Measurements from ENCODE around the gene MB21D2.
A peak's percentile ranks its signal among the peaks of the same experiment; 100 is the strongest.

MB21D2 gene

GRCh38 chr3:192917404-192918274 lies at the start of gene MB21D2:
MB21D2 (minus strand) TSS chr3:192917856; CDS start chr3:192917840, 16 bp downstream.
- H3K9me3 ChIP-seq (ENCODE audit: control insufficient read depth, insufficient read depth, low read depth, low read length), result no peaks in the 10 kb centered on the region
- H3K36me3 ChIP-seq (ENCODE audit: control insufficient read depth in 2 of 2, insufficient read depth in 1 of 2, low read length in 2 of 2), result no peaks in the 10 kb centered on the region
- ChIA-PET CTCF (interaction anchor here (0.6 to 7.6 kb wide), 8 partner anchors 21 to 123 kb away, joined by 3 to 73 read pairs (median 3); no protein-coding TSS in a partner anchor), POLR2A (interaction anchor here (0.7 to 2.7 kb wide), 17 partner anchors 11 to 124 kb away, joined by 3 to 20 read pairs (median 5); no protein-coding TSS in a partner anchor)
- H3K27ac ChIP-seq (ENCODE audit: extremely low read depth, low read depth, low read length), result peak within 1 kb of the TSS; percentile 96
- 0 out of 2 replicates have a peak, but pooled peaks cover 4% of the 10 kb centered on the region for H3K4me1 ChIP-seq (ENCODE audit: control insufficient read depth, insufficient read depth, low read length)
- H3K4me3 ChIP-seq (ENCODE audit: low read depth, low read length), result peak within 1 kb of the TSS; percentile 84
- TF ChIP-seq ZNF792 (tag by site-specific recombination; IDR thresholded peaks at IDR 0.05) (no peak), REST (tag by site-specific recombination; IDR thresholded peaks at IDR 0.05) (peak; percentile 69; the same call in 1 of the 2 replicates), SP2 (tag by site-specific recombination; IDR thresholded peaks at IDR 0.05) (peak; percentile 74), PBX3 (CRISPR knock-in tag; IDR thresholded peaks at IDR 0.05) (no peak), HOXA7 (CRISPR knock-in tag; IDR thresholded peaks at IDR 0.05; ENCODE audit: borderline replicate concordance) (no peak), ZNF501 (tag by site-specific recombination; IDR thresholded peaks at IDR 0.05) (no peak; the same call in 1 of the 2 replicates), ZSCAN23 (tag by site-specific recombination; IDR thresholded peaks at IDR 0.05) (no peak), ZBTB26 (tag by site-specific recombination; optimal IDR thresholded peaks at IDR 0.05) (peak; percentile 85), ZNF16 (tag by site-specific recombination; IDR thresholded peaks at IDR 0.05; ENCODE audit: low read depth) (no peak), ZBTB1 (tag by site-specific recombination; IDR thresholded peaks at IDR 0.05) (no peak), ZEB2 (tag by site-specific recombination; IDR thresholded peaks at IDR 0.05) (peak; percentile 50; the same call in 1 of the 2 replicates), ZBTB7A (tag by site-specific recombination; IDR thresholded peaks at IDR 0.05; ENCODE audit: low read depth) (no peak; the same call in 1 of the 2 replicates), ZNF148 (tag by site-specific recombination; IDR thresholded peaks at IDR 0.05; ENCODE audit: borderline replicate concordance) (no peak), KLF16 (tag by site-specific recombination; IDR thresholded peaks at IDR 0.05) (no peak), ZBTB17 (tag by site-specific recombination; IDR thresholded peaks at IDR 0.05) (peak; percentile 60), PRDM1 (tag by site-specific recombination; IDR thresholded peaks at IDR 0.05) (peak; percentile 91), ZFP3 (tag by site-specific recombination; IDR thresholded peaks at IDR 0.05; ENCODE audit: low read depth) (no peak), ZNF10 (tag by site-specific recombination; IDR thresholded peaks at IDR 0.05) (no peak), ZNF404 (tag by site-specific recombination; IDR thresholded peaks at IDR 0.05) (no peak), MEIS1 (CRISPR knock-in tag; IDR thresholded peaks at IDR 0.05; ENCODE audit: borderline replicate concordance) (no peak), HIC1 (tag by site-specific recombination; IDR thresholded peaks at IDR 0.05) (peak; percentile 74; the same call in 1 of the 2 replicates), ZNF785 (tag by site-specific recombination; IDR thresholded peaks at IDR 0.05) (no peak), GLI4 (tag by site-specific recombination; IDR thresholded peaks at IDR 0.05) (0 out of 2 replicates have a peak, but pooled peaks have one; percentile 54), ZNF146 (tag by site-specific recombination; IDR thresholded peaks at IDR 0.05) (no peak), INSM2 (tag by site-specific recombination; IDR thresholded peaks at IDR 0.05) (no peak)

Measured in HEK293 (cell line).